Pancreas (tissue), 10 donors: ENCODE data around the gene CCL22. TPM values are rescaled to one million over a fixed set of nuclear protein-coding genes. Genes with fewer than 3 reads are reported as not detected.

Experiments used
- ATAC-seq, 4 donors: fragments of 200-7000 bp; cut with Tn5 transposase; one replicate each; pipeline versions ENCODE4 v1.8.0 to v1.9.1; 2020; ENCODE audit warnings: mild to moderate bottlenecking in 4 of 4, moderate library complexity in 4 of 4
- DNase-seq, 6 donors: peaks; one replicate each; pipeline ENCODE4 v3.0.0-alpha.2; 2020
- FAIRE-seq: peaks from 2 replicates; lab custom pipeline; 2012; peaks lifted over from hg19 to GRCh38; lab: Jason Lieb, UNC
- H3K27ac ChIP-seq, 4 donors: fragments of 200-600 bp; sonication (generic); 1 replicate in 3 of 4; 2 replicates in 1 of 4; pipeline versions ENCODE4 v1.5.0 to v1.8.0; 2020
- H3K27me3 ChIP-seq, 4 donors: fragments of 200-600 bp; one replicate each; pipeline ENCODE4 v1.8.0; 2021
- H3K36me3 ChIP-seq, 3 donors: fragments of 200-600 bp; sonication (generic) in 1 of 3; one replicate each; pipeline versions ENCODE4 v1.5.0 to v1.8.0; 2020 to 2021
- H3K4me1 ChIP-seq, 3 donors: fragments of 200-600 bp; one replicate each; pipeline ENCODE4 v1.8.0; 2021
- H3K4me3 ChIP-seq, 4 donors: fragments of 200-600 bp; sonication (generic) in 2 of 4; one replicate each; pipeline versions ENCODE4 v1.5.0 to v1.8.0; 2020 to 2021
- H3K9me3 ChIP-seq, 4 donors: fragments of 200-600 bp; one replicate each; pipeline ENCODE4 v1.8.0; 2021
- CTCF ChIP-seq, 4 donors: fragments of 200-600 bp; sonication (generic) in 3 of 4; IDR thresholded peaks; one replicate each; pipeline versions ENCODE4 v1.5.0 to v1.8.0; 2021; ENCODE audit warnings: antibody characterized with exemption in 4 of 4
- WGBS, 2 donors: extraction: QIAGEN DNeasy Blood & Tissue Kit; methylation state at CpG; one replicate each; pipeline ENCODE4 v1.1.7; 2013; 5-methylcytosine and 5-hydroxymethylcytosine counted together
- intact Hi-C, 3 donors: fragments of 100-400 bp; cut with DNase I; formaldehyde crosslinking; loops; one replicate each; pipeline versions ENCODE4 v1.11.1 to v1.14.2; 2022
- polyA plus RNA-seq, 2 donors: library from polyadenylated mRNA; stranded (reverse); fragments of 200-250 nt; gene quantifications; one replicate each; pipeline ENCODE4 v1.2.3, GENCODE V29; 2013
- total RNA-seq, 6 donors: library from RNA; stranded (reverse); fragmentation: NEBNext Ultra II Directional in 4 of 6; extraction: Animal tissue kit (Norgen Biotek cat#: 25700) in 4 of 6; gene quantifications; one replicate each; pipeline versions ENCODE4 v1.2.1 to v1.2.4, GENCODE V29; 2021 to 2023
- donor health status: healthy with polysubstance abuse.
- donor health status: DM: no; HTN: no; CAD: no; lungs with moderate emphysema.
- donor health status: DM: no; HTN: no; CAD: no.
- donor health status: control.
- donor health status: control.
- donor health status: Bipolar disorder and iron deficiency.
- donor health status: DM: yes; HTN: yes; CAD: no.
- donor health status: DM: no; HTN: no; CAD: no.
- donor health status: DM: no; HTN: no; CAD: no.
- donor health status: DM: yes; HTN: yes; CAD: no.

Gene CCL22
- total and polyA plus RNA-seq, 8 donors = 0.05 to 0.85 (median 0.12) TPM; not detected in 4

- Histone ChIP-seq H3K4me1 (no peaks in the 10 kb centered on the region), H3K9me3 (no peaks in the 10 kb centered on the region), H3K27ac (peak overlapping the region in 2 of 4 donors; percentile 45 to 51), H3K4me3 (no peak overlapping the region), H3K36me3 (no peaks in the 10 kb centered on the region), H3K27me3 (no peaks in the 10 kb centered on the region)
- TF ChIP-seq CTCF (IDR thresholded peaks at IDR 0.05) = no peak
- WGBS, 2 donors = 75 to 82% methylated on average over 3 of the region's 3 CpGs
- intact Hi-C loops = no loop called here
- DNase-seq = no peak
- FAIRE-seq = no peak
- ATAC-seq = peak in 2 of 4 donors; percentile 48 to 67
These were observed 42.1 kb upstream of the CCL22 start for GRCh38 chr16:57316390-57317017.

DNA sequence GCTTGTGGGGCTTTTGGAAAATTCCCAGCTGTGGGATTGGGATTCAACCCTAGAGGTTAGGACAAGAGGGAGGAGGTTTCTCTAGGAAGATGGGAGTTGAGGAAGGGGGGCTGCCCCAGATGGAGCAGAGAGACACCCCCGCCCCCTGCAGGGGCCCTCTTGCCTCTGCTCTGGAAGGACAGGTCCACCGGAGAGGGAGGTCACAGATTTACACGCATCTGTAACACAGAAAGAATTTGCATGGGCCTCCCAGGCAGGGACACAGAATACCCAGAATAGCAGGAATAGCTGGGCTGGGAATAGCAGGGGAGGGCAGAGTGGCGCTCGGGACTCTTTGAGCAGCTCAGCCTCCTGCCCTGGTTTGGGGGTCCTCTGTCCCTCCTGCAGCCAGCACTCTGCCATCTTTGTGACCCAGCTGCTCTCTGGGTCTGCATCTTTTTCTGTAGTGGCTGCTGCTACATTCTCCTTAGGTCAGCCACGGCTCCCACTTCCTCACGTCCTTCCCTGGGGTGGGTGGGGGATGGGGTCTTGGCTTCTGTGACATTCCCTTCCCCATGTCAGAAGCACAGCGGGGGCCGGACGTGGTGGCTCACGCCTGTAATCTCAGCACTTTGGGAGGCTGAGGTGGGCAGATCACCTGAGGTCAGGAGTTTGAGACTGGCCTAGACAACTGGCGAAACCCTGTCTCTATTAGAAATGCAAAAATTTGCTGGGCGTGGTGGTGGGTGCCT, 40.2 kb upstream of the CCL22 start:
- no peak for FAIRE-seq

GRCh38 chr16:57319646-57320045, 38.9 kb upstream of the CCL22 start:
- no peaks in the 10 kb centered on the region for H3K27me3 ChIP-seq
- TF ChIP-seq CTCF (IDR thresholded peaks at IDR 0.05) = no peak
- no peaks in the 10 kb centered on the region for H3K36me3 ChIP-seq
- no peak for ATAC-seq
- no peak overlapping the region for H3K27ac ChIP-seq
- H3K4me1 ChIP-seq = no peaks in the 10 kb centered on the region
- no peaks in the 10 kb centered on the region for H3K9me3 ChIP-seq
- DNase-seq = no peak
- intact Hi-C loops = no loop called here
- no peak overlapping the region for H3K4me3 ChIP-seq
- FAIRE-seq = no peak
- 58 to 66% methylated on average over 2 of the region's 2 CpGs for WGBS, 2 donors

More for the DNA sequence above, 40.2 kb upstream of the CCL22 start:
- Histone ChIP-seq H3K4me3 (no peak overlapping the region), H3K36me3 (no peaks in the 10 kb centered on the region), H3K27me3 (no peaks in the 10 kb centered on the region), H3K27ac (no peak overlapping the region), H3K4me1 (no peaks in the 10 kb centered on the region), H3K9me3 (no peaks in the 10 kb centered on the region)
- whole genome bisulfite sequencing, 2 donors = 67 to 83% methylated on average over 11 to 13 of the region's 13 CpGs
- no peak for DNase-seq
- no peak for TF ChIP-seq CTCF (IDR thresholded peaks at IDR 0.05)
- intact Hi-C loops = no loop called here
- ATAC-seq = no peak

DNA sequence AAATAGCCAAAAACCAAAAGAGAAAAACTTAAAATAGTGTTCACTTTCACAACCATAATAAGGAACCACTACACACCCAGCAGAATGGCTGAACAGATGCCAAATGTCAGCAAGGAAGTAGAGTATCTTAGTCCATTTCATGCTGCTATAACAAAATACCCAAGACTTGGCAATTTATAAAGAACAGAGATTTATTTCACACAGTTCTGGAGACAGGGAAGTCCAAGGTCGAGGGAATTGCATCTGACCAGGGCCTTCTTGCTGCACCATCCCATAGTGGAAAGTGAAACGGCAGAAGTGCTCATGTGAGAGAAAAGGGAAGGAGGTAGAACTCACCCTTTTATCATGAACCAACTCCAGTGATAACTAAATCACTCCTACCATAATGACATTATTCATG, 33.8 kb upstream of the CCL22 start:
- DNase-seq = no peak
- no peak for TF ChIP-seq CTCF (IDR thresholded peaks at IDR 0.05)
- FAIRE-seq = no peak
- Histone ChIP-seq H3K27me3 (no peaks in the 10 kb centered on the region), H3K27ac (no peak overlapping the region), H3K36me3 (no peaks in the 10 kb centered on the region), H3K4me3 (no peak overlapping the region), H3K4me1 (no peaks in the 10 kb centered on the region), H3K9me3 (no peaks in the 10 kb centered on the region)
- intact Hi-C loops = no loop called here
- 49 to 50% methylated on average over 2 of the region's 2 CpGs for WGBS, 2 donors
- no peak for ATAC-seq

DNA sequence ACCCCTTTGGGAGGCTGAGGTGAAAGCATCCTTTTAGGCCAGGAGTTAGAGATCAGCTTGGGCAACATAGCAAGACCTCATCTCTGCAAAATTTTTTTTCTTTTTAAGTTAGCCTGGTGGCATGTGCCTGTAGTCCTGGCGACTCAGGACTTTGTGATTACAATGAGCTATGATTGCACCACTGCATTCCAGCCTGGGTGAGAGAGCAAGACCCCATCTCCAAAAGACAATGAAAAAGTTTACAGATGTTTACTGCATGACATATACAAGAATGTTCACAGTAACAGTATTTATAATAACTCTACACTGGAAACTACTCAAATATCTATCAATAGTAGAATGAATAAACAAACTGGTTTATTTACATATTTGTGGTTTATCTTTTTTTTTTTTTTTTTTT, 33.1 kb upstream of the CCL22 start:
- Histone ChIP-seq H3K36me3 (no peaks in the 10 kb centered on the region), H3K4me3 (no peak overlapping the region), H3K27ac (no peak overlapping the region), H3K27me3 (no peaks in the 10 kb centered on the region), H3K9me3 (no peaks in the 10 kb centered on the region), H3K4me1 (no peaks in the 10 kb centered on the region)
- 52 to 76% methylated on average over 1 of the region's 1 CpG for WGBS, 2 donors
- FAIRE-seq (no peak), DNase-seq (no peak), ATAC-seq (no peak)
- intact Hi-C loops = no loop called here
- TF ChIP-seq CTCF (IDR thresholded peaks at IDR 0.05) = no peak
